Jurkat, Clone E6-1 (cell line): ENCODE measurements around the gene ASTN2.

Source experiments
- DNase-seq: peaks from one replicate; pipeline ENCODE4 v3.0.0-alpha.2; 2011; ENCODE audit warnings: low read depth, low spot score
- H3K4me3 ChIP-seq: 2 replicates; pipeline ENCODE4 v1.5.1; 2011; ENCODE audit warnings: mild to moderate bottlenecking, low read length, control low read depth, moderate library complexity

The ASTN2 gene

DNA sequence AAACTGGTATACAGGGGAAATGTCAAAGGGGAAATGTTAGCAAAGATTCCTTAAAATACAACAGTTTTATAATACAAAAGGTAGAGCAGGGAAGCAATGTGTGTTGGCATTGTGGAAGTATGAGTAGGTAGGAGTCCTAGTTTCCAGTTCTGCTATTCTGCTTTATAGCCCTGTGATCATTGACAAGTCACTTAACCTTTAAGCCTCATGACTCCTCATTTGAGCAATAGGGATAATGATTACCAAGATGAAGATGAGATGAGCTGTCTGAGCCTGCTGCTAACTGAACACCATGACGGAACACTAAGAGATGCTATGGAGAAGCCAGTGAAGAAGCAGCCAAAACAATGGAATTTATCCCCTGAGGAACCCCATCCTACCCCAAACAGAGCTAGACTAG, 1009.5 kb downstream of the ASTN2 start:
- H3K4me3 ChIP-seq = no peak overlapping the region
- no peak for DNase-seq

DNA sequence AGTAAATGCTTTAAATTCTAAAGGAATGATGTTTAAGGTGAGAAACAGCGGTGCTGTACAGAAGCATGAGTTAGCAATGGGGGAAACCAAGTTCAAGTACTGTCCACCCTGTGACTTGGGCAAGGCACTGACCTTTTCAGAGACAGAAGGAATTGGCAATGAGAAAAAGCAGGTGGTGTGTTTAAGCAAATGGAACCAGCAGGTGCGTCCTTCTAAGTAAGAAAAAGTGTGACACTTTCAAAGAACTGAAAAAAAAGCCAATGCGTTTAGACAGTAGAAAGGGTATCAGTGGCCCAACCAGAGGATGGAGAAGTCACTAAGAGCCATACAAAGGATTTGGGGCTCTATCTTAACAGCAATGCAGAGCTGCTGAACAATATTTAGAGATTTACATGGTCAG, 1010.6 kb downstream of the ASTN2 start:
- no peak overlapping the region for H3K4me3 ChIP-seq
- DNase-seq = no peak

DNA sequence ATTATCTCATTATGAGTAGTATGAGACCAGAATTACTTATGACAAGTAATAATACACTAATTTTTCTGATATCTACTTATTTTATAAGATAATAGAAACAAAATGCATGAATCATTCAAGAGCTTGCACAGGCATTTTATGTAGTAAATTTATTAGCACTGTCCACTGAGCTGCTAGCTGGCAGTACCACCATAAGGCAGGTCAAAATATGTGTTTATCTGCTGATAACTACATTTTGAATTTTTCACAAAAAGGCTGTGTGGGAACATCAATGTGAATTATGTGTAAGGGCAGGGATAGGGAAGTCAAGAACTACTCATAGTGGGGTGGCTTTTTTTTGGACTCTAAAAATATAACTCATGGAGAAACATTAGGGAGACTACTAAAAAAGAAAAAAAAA, 1011.7 kb downstream of the ASTN2 start:
- no peak for DNase-seq

DNA sequence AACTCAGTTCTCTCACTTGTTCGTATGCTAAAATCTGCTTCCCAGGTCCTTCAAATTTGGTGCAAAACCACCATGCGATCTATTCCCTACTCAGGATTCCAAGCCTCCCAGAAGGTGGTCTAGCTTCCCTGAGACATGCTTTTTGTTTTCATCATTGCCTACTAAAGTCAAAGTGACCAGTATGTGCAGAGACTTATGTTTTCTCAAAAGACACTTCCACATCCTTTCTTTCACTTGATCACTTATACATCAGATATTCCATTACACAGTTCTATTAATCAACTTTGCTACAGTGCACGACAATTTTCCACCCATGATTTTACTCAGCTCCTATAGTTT, 1019.2 kb downstream of the ASTN2 start:
- H3K4me3 ChIP-seq = no peak overlapping the region
- no peak for DNase-seq

More for the DNA sequence above, 1011.7 kb downstream of the ASTN2 start:
- H3K4me3 ChIP-seq = no peak overlapping the region

DNA sequence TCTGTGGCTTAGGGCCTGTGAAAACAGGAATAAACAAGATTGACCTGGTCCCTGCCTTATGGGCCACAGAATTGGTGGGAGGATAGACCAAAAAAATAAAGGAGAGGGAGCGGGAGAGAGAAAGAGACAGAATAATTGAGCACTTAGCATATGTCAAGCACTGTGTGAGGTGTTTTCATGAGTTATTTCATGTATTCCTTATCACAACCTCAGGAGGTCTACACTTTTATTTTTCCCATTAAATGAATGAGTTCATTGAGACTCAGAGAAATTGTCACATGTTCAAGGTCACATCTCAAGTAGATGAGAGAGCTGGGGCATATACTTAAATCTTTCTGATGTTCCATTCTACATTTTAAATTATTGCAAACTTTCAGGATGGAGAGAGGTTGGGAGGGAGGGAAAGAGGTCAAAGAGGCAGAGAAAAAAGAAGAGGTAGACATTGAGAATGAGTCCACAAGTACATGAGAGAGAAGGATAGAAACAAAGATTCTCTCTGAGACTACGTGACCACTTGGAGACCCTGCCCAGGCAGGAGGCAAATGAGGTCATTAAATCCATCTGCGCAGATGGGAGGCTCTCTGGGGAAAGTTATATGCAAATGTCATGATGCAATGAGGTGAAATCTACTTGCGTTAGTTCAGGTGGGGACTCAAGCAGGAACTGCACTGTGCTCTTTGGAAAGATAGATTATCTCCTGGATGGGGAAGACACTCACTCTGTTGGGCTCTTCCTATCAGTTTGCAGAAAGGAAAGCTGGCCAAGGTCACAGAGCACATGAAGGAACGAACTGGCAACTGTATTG, 1019.8 kb downstream of the ASTN2 start:
- no peak for DNase-seq

DNA sequence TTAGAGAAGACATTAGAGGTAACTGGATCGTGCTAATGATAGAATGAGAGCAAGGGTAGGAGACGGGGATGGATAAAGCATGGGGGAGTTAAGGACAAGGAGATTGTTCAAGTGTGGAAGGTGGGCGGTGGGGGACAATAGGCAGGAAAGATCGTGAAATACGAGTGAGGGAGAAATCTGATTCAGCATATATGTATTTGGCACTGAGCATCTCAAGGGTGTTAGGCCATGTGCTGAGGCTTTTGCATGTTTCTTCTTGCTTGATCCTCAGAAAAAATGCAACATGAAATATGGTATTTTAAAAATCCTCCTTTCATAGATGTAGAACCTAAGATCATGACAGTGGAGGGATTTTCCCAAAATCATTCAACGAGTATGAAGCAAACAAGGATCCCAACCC, 1020.8 kb downstream of the ASTN2 start:
- no peak for DNase-seq
- H3K4me3 ChIP-seq = no peak overlapping the region

More for the DNA sequence above, 1019.8 kb downstream of the ASTN2 start:
- H3K4me3 ChIP-seq = no peak overlapping the region

DNA sequence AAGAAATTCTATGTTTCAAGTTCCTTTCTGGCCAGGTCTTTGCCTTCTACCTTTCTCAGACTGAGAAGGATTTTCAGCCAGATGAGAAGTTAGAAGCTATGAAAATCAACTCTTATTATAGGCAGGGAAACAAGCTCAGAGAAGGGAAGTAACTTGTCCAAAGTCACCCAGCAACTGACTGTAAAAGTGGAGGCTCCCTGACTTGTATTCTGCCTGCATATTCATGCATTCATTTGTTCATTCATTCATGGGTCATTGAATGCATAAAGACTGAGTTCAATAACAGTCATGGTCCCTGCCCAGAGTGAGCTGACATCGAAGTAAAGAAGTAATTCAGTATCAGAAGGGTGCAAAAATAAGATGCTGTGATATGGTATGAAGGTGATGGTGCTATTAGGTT, 1021.7 kb downstream of the ASTN2 start:
- H3K4me3 ChIP-seq = no peak overlapping the region
- DNase-seq = no peak

DNA sequence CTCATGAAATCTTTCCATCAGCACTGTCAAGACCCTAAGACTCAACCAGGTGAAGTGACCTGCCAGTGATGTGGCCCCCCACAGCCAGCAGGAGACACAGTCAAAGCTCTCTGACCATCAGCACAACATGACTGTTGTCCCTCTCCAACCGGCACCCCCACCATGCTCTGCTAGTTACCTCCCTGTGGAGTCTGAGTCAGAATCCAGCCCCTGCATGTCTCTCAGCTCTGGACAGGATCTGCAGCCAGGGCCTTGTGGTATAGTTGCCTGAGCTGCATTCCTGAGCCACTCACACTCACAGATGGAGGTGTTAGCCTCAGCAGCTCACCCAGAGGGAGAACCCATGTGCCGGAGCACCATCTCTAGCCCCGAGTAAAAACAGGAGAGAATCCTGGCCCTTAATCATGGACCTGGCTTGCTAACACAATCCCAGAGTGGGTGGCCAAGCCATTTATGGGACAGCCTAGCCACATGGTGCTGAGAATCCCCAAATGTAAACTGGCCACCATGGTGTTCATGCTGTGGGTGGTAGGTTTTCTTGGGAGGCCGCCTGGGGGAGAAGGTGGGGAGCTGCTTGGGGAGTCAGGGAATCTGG, 1023.5 kb downstream of the ASTN2 start:
- no peak overlapping the region for H3K4me3 ChIP-seq
- DNase-seq = no peak

DNA sequence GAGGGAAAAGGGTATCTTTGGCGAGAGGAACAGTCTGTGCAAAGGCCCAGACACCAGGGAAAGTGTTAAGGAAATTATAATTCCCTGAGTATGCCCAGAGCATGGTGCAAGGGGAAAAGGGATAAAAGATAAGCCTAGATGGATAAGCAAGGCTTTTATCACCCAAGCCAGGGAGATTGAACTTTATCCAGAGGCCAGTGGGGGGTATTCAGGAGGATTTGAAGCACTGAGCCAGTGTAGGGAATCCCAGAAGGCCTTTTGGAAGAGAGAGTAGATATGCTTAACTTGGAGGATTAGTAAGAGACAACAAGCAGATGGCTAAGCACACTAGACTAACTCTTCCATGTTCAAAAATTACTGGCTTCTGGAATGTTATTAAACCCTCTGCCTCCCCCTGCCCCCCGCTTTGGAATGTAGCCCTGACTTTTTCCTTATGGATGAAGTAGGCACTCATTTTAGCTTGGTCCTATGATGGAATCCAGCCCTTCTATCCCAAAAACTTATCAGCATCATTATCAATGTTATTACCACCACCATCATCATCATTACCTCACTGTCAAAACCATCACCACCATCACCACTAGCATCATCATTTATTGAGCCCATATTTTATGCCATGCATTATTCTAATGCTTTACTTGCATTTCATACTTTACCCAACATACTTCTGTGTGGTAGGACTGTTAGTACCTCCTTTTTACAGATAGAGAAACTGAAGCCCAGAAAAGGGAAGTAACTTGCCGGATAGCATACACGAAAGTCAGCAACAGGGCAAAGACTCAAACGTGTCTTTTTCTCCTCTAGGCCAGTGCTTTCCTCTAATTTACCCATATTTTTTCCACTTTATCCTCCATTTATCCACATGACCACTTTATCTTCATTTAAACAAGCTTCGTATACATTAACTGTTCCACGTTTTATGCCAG, 1024.3 kb downstream of the ASTN2 start:
- no peak for DNase-seq
- H3K4me3 ChIP-seq = no peak overlapping the region

DNA sequence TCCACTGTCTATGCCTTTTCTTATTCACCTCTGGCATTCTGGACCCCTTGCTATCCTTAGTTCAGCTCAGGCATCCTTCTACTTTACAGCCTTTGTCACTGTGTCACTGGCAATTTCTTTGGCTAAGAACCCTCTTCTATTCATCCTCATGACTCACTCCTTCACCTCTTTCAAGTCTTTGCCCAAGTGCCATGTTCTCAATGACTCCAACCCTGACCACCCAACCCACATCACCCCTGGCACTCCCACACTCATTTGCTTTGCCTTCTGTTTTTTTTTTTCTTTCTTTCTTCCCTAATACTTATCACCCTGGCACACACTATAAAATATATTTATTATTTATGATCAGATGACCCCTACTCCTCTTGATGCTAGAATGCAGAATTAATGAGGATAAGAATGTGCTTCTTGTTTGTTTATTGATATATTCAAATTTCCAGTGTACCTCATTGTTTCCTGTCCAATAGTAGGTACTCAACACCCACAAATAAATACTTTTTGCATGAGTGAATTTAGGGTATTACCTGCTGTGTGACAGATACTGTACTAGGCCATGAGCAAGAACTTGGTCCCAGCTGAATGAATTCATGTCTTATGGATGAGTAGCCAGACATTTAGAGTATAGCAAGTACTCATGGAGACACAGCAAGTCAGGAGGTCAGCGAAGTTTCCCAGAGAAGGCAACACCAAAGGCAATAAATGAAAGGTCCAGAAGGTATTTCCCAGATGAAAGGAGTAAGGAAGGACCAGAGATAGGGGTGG, 1025.1 kb downstream of the ASTN2 start:
- H3K4me3 ChIP-seq = no peak overlapping the region
- no peak for DNase-seq

DNA sequence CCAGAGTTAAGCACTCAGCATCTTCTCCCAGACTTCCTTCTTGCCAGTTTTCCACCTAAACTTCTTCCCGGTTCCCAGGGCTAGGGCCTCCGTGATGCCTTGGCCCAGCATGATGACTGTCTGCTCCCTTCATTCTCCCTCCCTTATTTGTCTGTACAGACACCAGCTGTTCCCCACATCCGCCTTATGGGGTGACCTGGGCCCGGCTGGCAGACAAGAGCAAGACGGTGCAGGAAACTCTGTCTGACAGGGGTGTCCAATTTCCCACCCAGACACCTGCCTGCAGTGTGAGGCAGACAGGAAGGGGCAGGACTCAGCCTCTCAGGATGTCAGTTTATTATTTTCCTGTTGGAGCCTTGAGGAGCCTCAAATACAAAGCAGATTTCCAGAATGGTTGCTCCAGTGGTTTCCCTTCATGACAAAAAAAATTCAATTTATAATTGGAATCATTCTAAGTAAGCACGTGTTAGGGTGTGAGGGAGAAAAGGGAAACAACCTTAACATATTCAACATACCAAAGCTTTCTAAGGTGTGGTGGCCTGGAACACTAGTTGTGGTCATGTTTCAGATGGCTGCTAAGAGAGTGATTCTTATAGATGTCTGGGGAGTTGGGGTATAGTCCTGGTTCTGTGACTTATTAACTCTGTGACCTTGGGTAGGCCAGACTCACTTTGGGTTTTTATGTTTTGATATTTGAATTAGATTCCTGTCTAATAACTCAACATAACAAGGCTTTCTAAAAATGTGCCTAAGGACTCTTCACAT, 1026.7 kb downstream of the ASTN2 start:
- no peak overlapping the region for H3K4me3 ChIP-seq
- peak; percentile 32 for DNase-seq

DNA sequence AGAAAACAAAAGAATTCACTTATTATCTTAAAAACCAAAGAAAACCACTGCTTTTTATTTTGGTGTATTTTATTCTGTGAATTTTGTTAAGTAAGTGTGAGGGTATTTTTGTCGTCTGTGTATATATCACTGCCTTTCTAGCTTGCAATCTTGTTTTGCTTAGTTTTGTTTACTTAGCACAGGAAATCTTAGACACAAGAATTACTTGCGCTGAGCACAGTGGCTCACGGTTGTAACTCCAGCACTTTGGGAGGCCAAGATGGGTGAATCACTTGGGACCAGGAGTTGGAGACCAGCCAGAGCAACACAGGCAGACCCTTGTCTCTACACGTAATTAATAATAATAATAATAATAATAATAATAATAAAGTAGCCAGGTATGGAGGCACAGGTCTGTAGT, 1030.9 kb downstream of the ASTN2 start:
- H3K4me3 ChIP-seq = no peak overlapping the region
- no peak for DNase-seq

DNA sequence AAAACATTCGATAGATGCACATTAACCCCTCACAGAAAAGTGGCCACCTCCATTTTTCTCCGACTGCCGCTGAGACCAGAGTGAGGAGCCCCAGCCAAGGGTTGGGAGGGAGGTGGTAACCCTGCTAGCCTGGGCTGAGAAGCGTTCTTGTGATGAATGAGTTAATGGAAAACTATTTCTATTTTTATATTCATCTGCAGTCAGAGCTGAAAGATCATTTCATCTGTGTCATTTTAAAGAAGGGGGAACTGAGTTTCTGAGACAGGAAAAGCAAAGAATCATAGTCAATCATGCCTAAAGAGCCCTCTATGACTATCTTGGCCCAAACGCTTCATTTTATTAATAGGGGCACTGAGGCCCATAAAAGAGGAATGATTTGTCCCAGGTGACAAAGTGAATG, 1031.7 kb downstream of the ASTN2 start:
- no peak overlapping the region for H3K4me3 ChIP-seq
- DNase-seq = no peak

DNA sequence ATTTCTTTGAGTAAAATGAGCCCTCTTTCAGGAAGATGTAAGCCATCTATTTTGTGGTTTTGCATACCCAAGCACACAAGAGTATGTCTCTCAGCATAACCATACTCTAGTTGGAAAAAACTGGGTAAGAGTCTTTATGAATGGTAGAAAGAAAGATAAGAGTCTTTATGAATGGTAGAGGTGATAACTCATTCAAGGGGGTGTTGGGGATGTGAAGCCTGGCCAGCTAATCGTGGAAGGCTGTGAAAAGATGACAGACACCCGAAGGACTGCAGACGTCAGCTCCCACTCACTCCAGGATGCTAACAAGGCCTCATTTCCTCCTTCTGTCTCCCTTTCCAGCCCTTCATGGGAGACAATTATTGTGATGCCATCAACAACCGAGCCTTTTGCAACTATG, 1032.8 kb downstream of the ASTN2 start:
- no peak overlapping the region for H3K4me3 ChIP-seq
- DNase-seq = no peak

DNA sequence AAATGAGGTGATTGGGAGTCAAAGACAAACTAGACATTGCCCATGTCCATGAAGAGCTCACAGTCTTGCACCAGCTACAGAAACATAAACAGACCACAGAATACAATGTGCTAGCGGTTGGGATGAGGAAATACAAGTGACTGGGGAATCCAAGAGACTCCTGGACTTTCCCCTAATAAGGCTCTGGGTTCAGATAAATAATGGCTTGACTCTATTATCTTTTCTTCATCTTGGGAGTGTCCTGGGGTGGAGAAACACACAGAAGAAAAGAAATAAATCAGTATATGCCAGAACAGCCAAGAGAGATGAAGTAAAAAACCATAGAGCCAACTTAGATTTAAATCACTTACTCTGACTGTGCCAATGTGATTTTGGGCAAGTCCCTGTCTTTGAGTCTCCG, 1033.5 kb downstream of the ASTN2 start:
- H3K4me3 ChIP-seq = no peak overlapping the region
- DNase-seq = no peak

DNA sequence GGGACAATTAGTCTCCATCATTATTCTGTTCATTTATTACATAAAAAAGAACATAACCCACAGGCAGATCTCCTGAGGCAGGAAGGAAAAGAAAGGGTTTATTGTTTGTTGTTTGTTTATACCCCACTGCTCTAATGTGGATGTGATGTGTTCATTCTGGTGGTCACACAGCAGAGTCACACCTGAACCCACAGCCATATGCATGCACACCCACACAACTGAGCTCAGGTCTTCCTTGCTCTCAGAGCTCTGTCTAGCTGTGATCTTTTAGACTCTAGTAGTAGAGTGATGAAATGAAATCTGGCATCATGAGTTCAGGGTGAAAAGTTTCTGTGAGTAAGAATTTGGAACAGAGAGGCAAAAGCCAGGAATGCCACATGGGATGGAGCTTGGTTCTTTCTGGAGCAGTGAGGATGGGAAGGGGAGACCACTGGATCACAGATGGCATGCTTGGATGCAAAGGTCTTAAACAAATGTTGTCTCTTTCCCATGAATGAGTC, 1034.3 kb downstream of the ASTN2 start:
- DNase-seq = no peak

DNA sequence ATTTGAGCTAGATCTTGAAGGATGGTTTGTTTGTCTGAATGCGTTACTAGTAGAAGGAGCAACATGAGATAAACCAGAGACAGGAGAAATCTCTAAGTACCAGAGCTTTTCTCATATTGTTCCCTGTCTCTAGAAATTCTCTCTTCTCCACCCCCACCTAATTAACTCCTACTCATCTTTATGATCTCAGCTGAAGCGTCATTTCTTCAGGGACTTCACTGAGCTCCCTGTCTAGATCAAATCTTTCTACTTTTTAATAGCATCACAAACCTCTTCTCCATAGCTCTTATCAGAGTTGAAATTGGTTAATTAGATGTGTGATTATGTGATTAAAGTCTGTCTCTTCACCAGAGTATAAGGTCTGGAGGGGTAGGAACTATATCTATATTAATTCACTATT, 1035.0 kb downstream of the ASTN2 start:
- no peak overlapping the region for H3K4me3 ChIP-seq
- DNase-seq = no peak

More for the DNA sequence above, 1034.3 kb downstream of the ASTN2 start:
- H3K4me3 ChIP-seq = no peak overlapping the region

DNA sequence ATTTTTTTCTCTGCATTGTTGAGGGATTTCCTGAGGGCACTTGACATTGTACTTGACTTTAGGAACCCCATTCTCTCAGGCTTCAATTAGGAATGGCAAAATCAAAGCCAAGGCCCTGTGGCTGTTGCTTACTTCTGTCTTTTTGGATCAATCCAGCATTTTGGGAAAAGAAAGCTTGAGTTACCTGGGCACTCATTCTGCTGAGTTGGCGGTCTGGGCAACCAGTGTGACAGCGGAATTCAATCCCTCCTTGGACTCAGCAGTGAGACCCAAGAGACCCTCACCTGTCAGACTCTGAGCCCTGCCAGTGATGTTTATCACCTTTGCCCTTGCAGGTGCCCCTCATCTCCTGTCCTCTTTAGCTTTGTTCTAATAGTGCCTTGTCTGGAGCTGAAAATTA, 1036.0 kb downstream of the ASTN2 start:
- no peak overlapping the region for H3K4me3 ChIP-seq
- DNase-seq = no peak
